Keratinocyte (primary cell): ENCODE data around the gene MCUR1.

Source experiments
- CTCF ChIP-seq, 3 experiments: IDR thresholded peaks in 1 of 3; conservative IDR thresholded peaks in 1 of 3; optimal IDR thresholded peaks in 1 of 3; 2 replicates in 2 of 3; 3 replicates in 1 of 3; pipeline versions ENCODE3 to v1.5.1; 2011; ENCODE audit warnings: low read length in 3 of 3, mild to moderate bottlenecking in 3 of 3, moderate library complexity in 2 of 3, control low read depth in 1 of 3, inconsistent platforms in 1 of 3; ENCODE audit not compliant: insufficient read depth in 2 of 3; ENCODE audit errors: extremely low read depth in 1 of 3
- EZH2 ChIP-seq: IDR thresholded peaks from one replicate; pipeline ENCODE4 v1.6.1; 2012; ENCODE audit warnings: inconsistent platforms, mild to moderate bottlenecking, low read length, moderate library complexity

- TF ChIP-seq CTCF (optimal IDR thresholded peaks at IDR 0.05 in 1 of 3, IDR thresholded peaks at IDR 0.05 in 1 of 3, conservative IDR thresholded peaks at IDR 0.05 in 1 of 3; ENCODE audit: extremely low read depth in 1 of 3, insufficient read depth in 2 of 3, low read length in 3 of 3) (no peak), EZH2 (no peak)
These were observed 36.3 kb downstream of the MCUR1 start for GRCh38 chr6:13778028-13778427.
